ENCODE results near the gene RAB27A. TPM values are rescaled to one million over a fixed set of nuclear protein-coding genes. Genes with fewer than 3 reads are reported as not detected.

RAB27A gene
- total and polyA plus RNA-seq, 9 of the 15 experiments (the other 6 are each of a cell fraction or from before 2014, with no cell fraction given), result 31.5 to 171 (median 80.4) TPM

DNA sequence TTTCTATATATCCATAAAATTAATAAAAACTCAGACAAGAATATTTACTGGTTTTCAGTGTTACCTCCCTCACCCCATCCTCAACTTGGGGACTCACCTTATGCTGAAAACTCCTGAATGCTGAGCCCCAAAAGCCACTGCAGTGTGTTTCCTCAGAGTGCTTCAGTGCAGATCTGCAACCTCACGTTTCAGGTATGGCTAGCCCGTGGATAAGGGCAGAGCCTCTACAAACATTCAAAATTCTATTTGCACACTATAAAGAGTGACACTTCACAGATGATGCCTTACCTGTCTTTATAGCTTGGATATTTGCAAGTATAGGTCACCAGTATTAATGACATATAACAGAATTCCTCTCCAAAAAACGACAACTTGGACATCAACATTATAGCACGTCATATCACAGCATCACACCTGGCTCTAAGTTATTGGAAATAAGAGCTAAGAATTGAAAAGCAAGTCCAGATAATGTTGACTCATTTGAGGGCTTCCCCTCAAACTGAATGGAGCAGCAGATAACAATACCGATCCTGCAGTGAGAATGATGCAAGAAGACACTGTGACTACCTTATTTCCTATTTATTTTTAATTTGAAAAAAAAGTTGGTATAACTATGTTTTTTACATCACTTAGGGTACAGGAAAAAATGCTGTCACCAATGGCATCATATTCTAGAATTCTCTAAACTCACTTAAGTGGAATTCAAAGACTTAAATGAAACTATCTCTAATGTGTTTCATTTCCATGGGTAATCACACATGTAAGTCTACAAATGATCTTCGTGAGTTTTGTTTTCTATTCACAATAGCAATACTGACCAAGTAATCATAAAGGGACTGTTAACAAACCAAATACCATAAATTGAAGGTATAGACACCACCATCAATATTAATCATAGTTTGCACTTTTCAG is 52.1 kb downstream of the RAB27A start (continued):
- peak; percentile 93 for TF ChIP-seq SMARCE1 (IDR thresholded peaks at IDR 0.05)
- no peak for TF ChIP-seq ATF1 (CRISPR knock-in tag; IDR thresholded peaks at IDR 0.05)
- peak; percentile 72 for TF ChIP-seq ATF1 (tag; IDR thresholded peaks at IDR 0.05)
- TF ChIP-seq MAFG (tag; conservative IDR thresholded peaks at IDR 0.05), result peak; percentile 58
- TF ChIP-seq ZC3H4 (CRISPR knock-in tag; IDR thresholded peaks at IDR 0.05; ENCODE audit: borderline replicate concordance), result no peak
- TF ChIP-seq ZNF12 (CRISPR knock-in tag; IDR thresholded peaks at IDR 0.05), result no peak
- peak; percentile 96 for TF ChIP-seq SMARCB1 (IDR thresholded peaks at IDR 0.05; ENCODE audit: insufficient read length, low read depth)
- 0 out of 2 replicates have a peak, but pooled peaks have one; percentile 22 for TF ChIP-seq POLR2A (conservative IDR thresholded peaks at IDR 0.05)
- peak; percentile 82 for TF ChIP-seq HDAC2 (IDR thresholded peaks at IDR 0.05)
- peak; percentile 33; the same call in 1 of the 2 replicates for TF ChIP-seq ZNF384 (IDR thresholded peaks at IDR 0.05; ENCODE audit: low read depth, low read length)
- peak; percentile 95 for TF ChIP-seq TCF3 (CRISPR knock-in tag; IDR thresholded peaks at IDR 0.05)
- TF ChIP-seq, protein P1, sequence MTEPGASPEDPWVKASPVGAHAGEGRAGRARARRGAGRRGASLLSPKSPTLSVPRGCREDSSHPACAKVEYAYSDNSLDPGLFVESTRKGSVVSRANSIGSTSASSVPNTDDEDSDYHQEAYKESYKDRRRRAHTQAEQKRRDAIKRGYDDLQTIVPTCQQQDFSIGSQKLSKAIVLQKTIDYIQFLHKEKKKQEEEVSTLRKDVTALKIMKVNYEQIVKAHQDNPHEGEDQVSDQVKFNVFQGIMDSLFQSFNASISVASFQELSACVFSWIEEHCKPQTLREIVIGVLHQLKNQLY (CRISPR knock-in tag; conservative IDR thresholded peaks at IDR 0.05), result no peak
- TF ChIP-seq FOXK2 (conservative IDR thresholded peaks at IDR 0.05 in 1 of 2, IDR thresholded peaks at IDR 0.05 in 1 of 2; ENCODE audit: low read depth in 2 of 2), result peak; percentile 34 to 60; a peak in 2 of 4 replicates
- peak; percentile 52 for TF ChIP-seq TAF9B (IDR thresholded peaks at IDR 0.05; ENCODE audit: partially characterized antibody)
- TF ChIP-seq ZKSCAN3 (CRISPR knock-in tag; IDR thresholded peaks at IDR 0.05), result no peak
- TF ChIP-seq MYC (IDR thresholded peaks at IDR 0.05; ENCODE audit: low read depth, low read length), result peak; percentile 51; the same call in 1 of the 2 replicates
- no peak for TF ChIP-seq MYC (CRISPR knock-in tag; IDR thresholded peaks at IDR 0.05; ENCODE audit: borderline replicate concordance, low read depth)
- peak; percentile 83 to 86 for TF ChIP-seq TRIM24 (IDR thresholded peaks at IDR 0.05)
- no peak for TF ChIP-seq CSDE1 (IDR thresholded peaks at IDR 0.05)
- TF ChIP-seq, protein P2, sequence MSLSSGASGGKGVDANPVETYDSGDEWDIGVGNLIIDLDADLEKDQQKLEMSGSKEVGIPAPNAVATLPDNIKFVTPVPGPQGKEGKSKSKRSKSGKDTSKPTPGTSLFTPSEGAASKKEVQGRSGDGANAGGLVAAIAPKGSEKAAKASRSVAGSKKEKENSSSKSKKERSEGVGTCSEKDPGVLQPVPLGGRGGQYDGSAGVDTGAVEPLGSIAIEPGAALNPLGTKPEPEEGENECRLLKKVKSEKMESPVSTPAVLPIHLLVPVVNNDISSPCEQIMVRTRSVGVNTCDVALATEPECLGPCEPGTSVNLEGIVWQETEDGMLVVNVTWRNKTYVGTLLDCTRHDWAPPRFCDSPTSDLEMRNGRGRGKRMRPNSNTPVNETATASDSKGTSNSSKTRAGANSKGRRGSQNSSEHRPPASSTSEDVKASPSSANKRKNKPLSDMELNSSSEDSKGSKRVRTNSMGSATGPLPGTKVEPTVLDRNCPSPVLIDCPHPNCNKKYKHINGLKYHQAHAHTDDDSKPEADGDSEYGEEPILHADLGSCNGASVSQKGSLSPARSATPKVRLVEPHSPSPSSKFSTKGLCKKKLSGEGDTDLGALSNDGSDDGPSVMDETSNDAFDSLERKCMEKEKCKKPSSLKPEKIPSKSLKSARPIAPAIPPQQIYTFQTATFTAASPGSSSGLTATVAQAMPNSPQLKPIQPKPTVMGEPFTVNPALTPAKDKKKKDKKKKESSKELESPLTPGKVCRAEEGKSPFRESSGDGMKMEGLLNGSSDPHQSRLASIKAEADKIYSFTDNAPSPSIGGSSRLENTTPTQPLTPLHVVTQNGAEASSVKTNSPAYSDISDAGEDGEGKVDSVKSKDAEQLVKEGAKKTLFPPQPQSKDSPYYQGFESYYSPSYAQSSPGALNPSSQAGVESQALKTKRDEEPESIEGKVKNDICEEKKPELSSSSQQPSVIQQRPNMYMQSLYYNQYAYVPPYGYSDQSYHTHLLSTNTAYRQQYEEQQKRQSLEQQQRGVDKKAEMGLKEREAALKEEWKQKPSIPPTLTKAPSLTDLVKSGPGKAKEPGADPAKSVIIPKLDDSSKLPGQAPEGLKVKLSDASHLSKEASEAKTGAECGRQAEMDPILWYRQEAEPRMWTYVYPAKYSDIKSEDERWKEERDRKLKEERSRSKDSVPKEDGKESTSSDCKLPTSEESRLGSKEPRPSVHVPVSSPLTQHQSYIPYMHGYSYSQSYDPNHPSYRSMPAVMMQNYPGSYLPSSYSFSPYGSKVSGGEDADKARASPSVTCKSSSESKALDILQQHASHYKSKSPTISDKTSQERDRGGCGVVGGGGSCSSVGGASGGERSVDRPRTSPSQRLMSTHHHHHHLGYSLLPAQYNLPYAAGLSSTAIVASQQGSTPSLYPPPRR (CRISPR knock-in tag; IDR thresholded peaks at IDR 0.05; ENCODE audit: borderline replicate concordance), result no peak
- peak; percentile 97 for TF ChIP-seq DPF2 (IDR thresholded peaks at IDR 0.05)
- peak; percentile 41; the same call in 1 of the 2 replicates for TF ChIP-seq BHLHE40 (IDR thresholded peaks at IDR 0.05; ENCODE audit: low read length)
- TF ChIP-seq SMAD4 (CRISPR knock-in tag; conservative IDR thresholded peaks at IDR 0.05), result no peak
- no peak for TF ChIP-seq ETV5 (CRISPR knock-in tag; IDR thresholded peaks at IDR 0.05; ENCODE audit: low read depth)
- peak in 1 of 2 experiments; percentile 50; a peak in 1 of 4 replicates for TF ChIP-seq KDM1A (IDR thresholded peaks at IDR 0.05)
- TF ChIP-seq ATF7 (IDR thresholded peaks at IDR 0.05), result peak; percentile 76; the same call in 1 of the 2 replicates
- TF ChIP-seq NBN (IDR thresholded peaks at IDR 0.05; ENCODE audit: low read depth), result peak; percentile 69; the same call in 1 of the 2 replicates
